Measurements from ENCODE around the gene GRXCR2. TPM values are rescaled to one million over a fixed set of nuclear protein-coding genes. Genes with fewer than 3 reads are reported as not detected.
"Not testable (repeated sequence)": the region's sequence is repeated elsewhere in the genome, so short reads cannot be mapped to it uniquely, and the experiment has no call there.

GRXCR2 gene
- total RNA-seq, 1 donor from 2014 or later: 5.5 TPM

GRCh38 chr5:145891378-145891777, 18.6 kb upstream of the GRXCR2 start:
- DNase-seq (ENCODE audit: missing footprints); ATAC-seq; intact Hi-C loops (cut with DNase I): not testable (repeated sequence)

GRCh38 chr5:145889611-145890010, 16.8 kb upstream of the GRXCR2 start:
- intact Hi-C loops (cut with DNase I): no loop called here
- no peak for ATAC-seq
- DNase-seq (ENCODE audit: missing footprints): no peak

- intact Hi-C loops (cut with DNase I): no loop called here
- no peak for ATAC-seq
- no peak for DNase-seq (ENCODE audit: missing footprints)
Observed at GRCh38 chr5:145887976-145888574, 15.3 kb upstream of the GRXCR2 start.

- intact Hi-C loops (cut with DNase I): no loop called here
- ATAC-seq: no peak
- DNase-seq (ENCODE audit: missing footprints): no peak
Observed at GRCh38 chr5:145887217-145887616, 14.4 kb upstream of the GRXCR2 start.

- intact Hi-C loops (cut with DNase I): loop anchor here (5.0 kb wide), 1 partner anchor 167 kb away; no protein-coding TSS in a partner anchor
- ATAC-seq: no peak
- DNase-seq (ENCODE audit: missing footprints): no peak
Observed at GRCh38 chr5:145874765-145875164, 2.0 kb upstream of the GRXCR2 start.

- DNase-seq (ENCODE audit: missing footprints) (peak; percentile 63), ATAC-seq (peak; percentile 26)
- intact Hi-C loops (cut with DNase I): no loop called here
Observed at GRCh38 chr5:145872486-145872885, 328 bp downstream of the GRXCR2 start.

GRCh38 chr5:145869753-145870152, 3.1 kb downstream of the GRXCR2 start:
- intact Hi-C loops (cut with DNase I): no loop called here
- DNase-seq (ENCODE audit: missing footprints): no peak
- no peak for ATAC-seq

- ATAC-seq (no peak), DNase-seq (ENCODE audit: missing footprints) (no peak)
- intact Hi-C loops (cut with DNase I): no loop called here
Observed at GRCh38 chr5:145867806-145868205, 5.0 kb downstream of the GRXCR2 start.

- ATAC-seq; intact Hi-C loops (cut with DNase I); DNase-seq (ENCODE audit: missing footprints): not testable (repeated sequence)
Observed at GRCh38 chr5:145864432-145864831, 8.4 kb downstream of the GRXCR2 start.

GRCh38 chr5:145863003-145863402, 9.8 kb downstream of the GRXCR2 start:
- intact Hi-C loops (cut with DNase I): no loop called here
- ATAC-seq: no peak
- no peak for DNase-seq (ENCODE audit: missing footprints)

- no peak for DNase-seq (ENCODE audit: missing footprints)
- no peak for ATAC-seq
- intact Hi-C loops (cut with DNase I): no loop called here
Observed at GRCh38 chr5:145859897-145860296, 12.9 kb downstream of the GRXCR2 start.

- ATAC-seq: no peak
- intact Hi-C loops (cut with DNase I): no loop called here
- no peak for DNase-seq (ENCODE audit: missing footprints)
Observed at GRCh38 chr5:145859453-145859852, 13.4 kb downstream of the GRXCR2 start.

- no peak for ATAC-seq
Observed at GRCh38 chr5:145858959-145859358, 13.9 kb downstream of the GRXCR2 start.

GRCh38 chr5:145856285-145856818, 16.5 kb downstream of the GRXCR2 start:
- intact Hi-C loops (cut with DNase I): no loop called here
- ATAC-seq (peak; percentile 53), DNase-seq (ENCODE audit: missing footprints) (no peak)

More at GRCh38 chr5:145858959-145859358, 13.9 kb downstream of the GRXCR2 start:
- intact Hi-C loops (cut with DNase I): no loop called here
- no peak for DNase-seq (ENCODE audit: missing footprints)

GRCh38 chr5:145855763-145856267, 17.0 kb downstream of the GRXCR2 start:
- DNase-seq (ENCODE audit: missing footprints) (no peak), ATAC-seq (peak; percentile 10)
- intact Hi-C loops (cut with DNase I): no loop called here

- intact Hi-C loops (cut with DNase I): no loop called here
- DNase-seq (ENCODE audit: missing footprints) (no peak), ATAC-seq (peak; percentile 14)
Observed at GRCh38 chr5:145854651-145855258, 18.1 kb downstream of the GRXCR2 start.

- intact Hi-C loops (cut with DNase I): no loop called here
- DNase-seq (ENCODE audit: missing footprints) (no peak), ATAC-seq (no peak)
Observed at GRCh38 chr5:145853781-145854376, 18.9 kb downstream of the GRXCR2 start.

GRCh38 chr5:145852990-145853389, 19.8 kb downstream of the GRXCR2 start:
- intact Hi-C loops (cut with DNase I): no loop called here
- DNase-seq (ENCODE audit: missing footprints) (no peak), ATAC-seq (no peak)

- DNase-seq (ENCODE audit: missing footprints): no peak
- no peak for ATAC-seq
- intact Hi-C loops (cut with DNase I): no loop called here
Observed at GRCh38 chr5:145848854-145849253, 24.0 kb downstream of the GRXCR2 start.
